ENCODE measurements around the gene RFX5.

The RFX5 gene

GRCh38 chr1:151293093-151293492 lies 54.0 kb downstream of the RFX5 start:
- TF ChIP-seq CTCF (IDR thresholded peaks at IDR 0.05; ENCODE audit: low read depth, low read length), result no peak

DNA sequence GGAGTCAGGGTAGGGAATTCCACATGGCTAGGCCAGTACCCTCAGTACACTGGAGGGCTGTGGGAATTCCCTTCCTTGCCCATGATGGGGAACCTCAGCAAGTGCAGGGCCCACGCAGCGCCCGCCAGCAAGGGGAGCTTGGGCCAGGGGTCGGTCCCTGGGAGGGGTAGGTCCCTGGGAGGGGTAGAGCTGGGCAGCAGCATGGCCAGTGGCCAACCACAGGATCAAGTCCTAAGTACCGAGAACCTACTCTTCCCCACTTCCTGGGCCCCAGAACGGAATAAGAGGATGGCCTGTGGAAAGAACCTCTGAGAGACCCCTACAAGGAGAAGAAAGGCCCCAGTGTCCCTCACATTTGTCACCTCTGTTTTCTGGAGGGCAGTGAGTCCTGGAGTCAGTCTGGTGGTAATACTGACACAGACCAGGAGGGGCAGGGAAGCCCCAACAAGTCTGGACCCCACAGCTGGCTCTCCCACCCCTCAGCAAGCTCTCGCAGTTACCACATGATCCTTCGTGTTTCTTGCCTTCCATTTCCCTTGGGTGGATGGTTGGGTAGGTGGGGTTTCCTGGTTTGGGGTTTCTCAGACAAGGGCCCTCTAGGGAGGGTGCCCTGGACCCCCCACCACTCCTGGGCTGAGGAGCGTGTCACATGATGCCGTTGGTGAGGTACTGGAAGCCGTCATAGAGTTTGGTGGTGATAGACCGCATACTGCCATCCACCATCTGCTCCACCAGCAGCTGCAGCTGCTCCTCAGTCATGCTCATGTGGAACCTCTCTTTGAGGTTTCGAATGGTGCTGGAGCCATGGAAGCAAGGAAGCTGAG lies 54.6 kb downstream of the RFX5 start:
- peak overlapping the region; percentile 3 for H3K27ac ChIP-seq
- H3K27me3 ChIP-seq (ENCODE audit: insufficient read depth, low read depth, severe bottlenecking), result no peaks in the 10 kb centered on the region
- peaks cover 96% of the 10 kb centered on the region for H3K36me3 ChIP-seq
- no peaks in the 10 kb centered on the region for H3K9me3 ChIP-seq (ENCODE audit: severe bottlenecking)
- TF ChIP-seq CTCF (IDR thresholded peaks at IDR 0.05; ENCODE audit: low read depth, low read length), result peak; percentile 57
- peak; percentile 47 for DNase-seq
- no peak overlapping the region for H3K4me3 ChIP-seq (ENCODE audit: low read depth, low read length)

More at GRCh38 chr1:151293093-151293492, 54.0 kb downstream of the RFX5 start:
- peaks cover 96% of the 10 kb centered on the region for H3K36me3 ChIP-seq
- H3K4me3 ChIP-seq (ENCODE audit: low read depth, low read length), result no peak overlapping the region
- no peaks in the 10 kb centered on the region for H3K27me3 ChIP-seq (ENCODE audit: insufficient read depth, low read depth, severe bottlenecking)
- peak overlapping the region; percentile 3 for H3K27ac ChIP-seq
- H3K9me3 ChIP-seq (ENCODE audit: severe bottlenecking), result no peaks in the 10 kb centered on the region
- no peak for DNase-seq

GRCh38 chr1:151290709-151291303 lies 56.2 kb downstream of the RFX5 start:
- DNase-seq, result no peak
- Histone ChIP-seq H3K9me3 (ENCODE audit: severe bottlenecking) (no peaks in the 10 kb centered on the region), H3K27ac (peak overlapping the region; percentile 19; the same call in 1 of the 2 replicates), H3K4me3 (ENCODE audit: low read depth, low read length) (no peak overlapping the region), H3K36me3 (peaks cover 97% of the 10 kb centered on the region), H3K27me3 (ENCODE audit: insufficient read depth, low read depth, severe bottlenecking) (no peaks in the 10 kb centered on the region)
- no peak for TF ChIP-seq CTCF (IDR thresholded peaks at IDR 0.05; ENCODE audit: low read depth, low read length)

Data from WERI-Rb-1 (cell line).